T-helper 1 cell treated with Interleukin-12 subunit alpha and Interleukin-12 subunit beta and Interleukin-4 antibody, amounts not matched to agents 30 ng/mL and 1 ng/mL, for 36 hours (primary cell): ENCODE data around the gene NRN1. TPM values are rescaled to one million over a fixed set of nuclear protein-coding genes. Genes with fewer than 3 reads are reported as not detected.

Experiments used
- intact Hi-C: fragments of 100-400 bp; cut with micrococcal nuclease; formaldehyde crosslinking; loops from one replicate; pipeline ENCODE4 v1.15.1; 2024
- total RNA-seq: library from RNA; stranded (reverse); gene quantifications from 2 replicates; pipeline ENCODE4 v1.2.3, GENCODE V29; 2022

Gene NRN1
- total RNA-seq, 1 donor from 2014 or later: 3.1 TPM

GRCh38 chr6:6002848-6003620 is 3.7 kb downstream of the NRN1 start:
- intact Hi-C loops: loop anchor here (10.0 kb wide), 3 partner anchors 652 to 1228 kb away; partner anchors contain the start of genes CDYL and PPP1R3G

DNA sequence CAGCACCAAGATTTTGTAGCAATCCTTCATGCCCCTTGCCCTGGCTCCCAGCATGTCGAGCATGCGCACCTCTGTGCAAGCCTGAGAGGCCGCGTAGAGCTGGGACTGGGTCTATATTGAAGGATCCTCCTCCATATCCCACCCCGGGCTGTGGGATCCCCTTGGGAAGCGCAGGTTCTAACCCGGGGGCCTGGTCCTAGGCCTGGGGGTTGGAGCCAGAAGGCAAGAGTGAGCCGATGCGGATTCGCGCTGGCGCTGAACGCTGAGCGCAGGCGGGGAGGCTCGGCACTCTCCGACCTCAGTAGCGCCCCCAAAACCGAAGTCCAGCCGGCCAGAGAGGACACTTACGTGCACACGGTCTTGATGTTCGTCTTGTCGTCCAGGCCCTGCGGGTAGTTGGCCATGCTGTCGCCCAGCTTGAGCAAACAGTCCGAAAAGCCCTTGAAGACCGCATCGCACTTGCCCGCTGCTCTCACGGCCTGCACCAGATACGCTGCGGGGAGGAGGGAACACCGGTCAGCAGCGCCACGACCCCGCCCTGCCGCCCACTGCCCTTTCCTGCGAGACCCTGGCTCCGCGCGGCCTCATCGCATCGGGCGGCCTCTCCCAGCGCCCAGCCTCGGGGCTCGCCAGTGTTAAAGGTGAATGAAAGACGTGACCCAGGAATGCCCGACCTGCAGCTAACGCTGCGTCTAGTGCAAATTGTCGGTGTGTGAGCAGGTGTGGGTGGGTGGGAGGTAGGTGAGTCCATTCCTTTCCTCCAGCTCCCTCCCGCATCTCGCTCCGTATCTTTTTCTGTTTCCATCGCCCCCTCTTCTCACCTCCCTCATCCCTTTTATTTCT is 4.5 kb downstream of the NRN1 start:
- intact Hi-C loops: loop anchor here (10.0 kb wide), 3 partner anchors 653 to 1227 kb away; partner anchors contain the start of genes CDYL and PPP1R3G

DNA sequence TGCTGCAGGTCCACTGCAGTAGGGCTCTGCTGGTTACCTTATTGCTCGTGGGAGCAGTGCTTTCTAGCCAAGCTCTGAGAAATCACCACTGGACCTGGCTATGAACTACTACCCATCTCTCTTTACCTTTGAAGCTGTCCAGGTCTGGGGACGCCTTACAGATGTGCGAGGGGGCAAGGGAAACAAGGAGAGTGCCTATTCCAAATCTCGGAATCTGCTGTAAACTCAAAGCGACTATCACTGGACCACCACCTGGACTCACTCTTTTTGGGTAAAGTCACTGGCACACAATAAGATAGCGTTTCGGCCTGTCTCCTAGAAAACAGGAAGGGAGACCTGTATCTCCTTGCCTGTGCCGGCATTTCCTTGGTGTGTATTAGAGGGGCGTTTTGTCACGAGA is 5.3 kb downstream of the NRN1 start:
- intact Hi-C loops: loop anchor here (10.0 kb wide), 3 partner anchors 653 to 1227 kb away; partner anchors contain the start of genes CDYL and PPP1R3G

DNA sequence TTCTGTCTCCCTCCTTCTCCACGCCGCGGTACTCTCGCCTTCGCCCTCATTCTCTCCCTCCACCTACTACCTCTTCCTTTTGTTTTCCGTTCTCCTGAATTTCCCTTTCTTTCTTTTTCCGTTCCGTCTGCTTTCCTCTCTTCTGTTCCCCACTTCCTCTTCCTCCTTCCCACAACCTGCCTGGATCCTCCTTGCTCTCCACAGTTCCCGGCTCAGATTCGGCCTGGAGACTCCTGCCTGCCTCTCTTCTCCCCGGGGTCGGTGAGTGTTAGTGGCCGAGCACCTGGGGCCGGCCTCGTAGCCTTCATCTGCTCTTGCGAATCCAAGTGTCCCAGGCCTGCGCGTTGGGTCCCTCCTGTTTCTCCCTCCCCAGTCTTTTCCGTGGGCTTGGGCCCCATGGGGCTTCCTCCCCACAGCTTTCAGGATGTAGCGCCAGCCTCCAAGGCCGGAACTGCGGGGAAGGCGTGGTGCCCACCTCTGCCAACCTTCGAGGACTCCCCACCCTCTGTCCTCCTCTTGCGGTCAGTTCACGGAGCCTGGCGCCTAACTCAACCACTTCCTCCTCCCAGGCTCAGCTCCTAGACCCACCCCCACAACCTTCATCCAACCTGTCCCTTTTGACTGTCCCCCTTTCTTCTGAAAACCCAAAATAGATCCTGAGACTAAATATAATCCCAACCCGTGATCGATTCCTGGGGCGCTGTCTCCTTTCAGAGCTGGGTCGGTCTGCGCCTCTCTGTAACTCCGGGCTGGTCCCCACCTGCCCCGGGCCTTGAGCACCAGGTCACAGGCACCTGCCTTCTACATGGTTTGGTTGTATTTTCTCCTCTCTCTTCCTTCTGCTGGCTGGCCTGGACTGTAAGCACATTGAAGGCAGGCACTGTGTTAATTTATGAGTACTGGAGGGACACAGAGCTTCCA is 6.8 kb downstream of the NRN1 start:
- intact Hi-C loops: loop anchor here (5.0 to 10.0 kb wide), 7 partner anchors 133 to 1225 kb away; partner anchors contain the start of genes CDYL and PPP1R3G

DNA sequence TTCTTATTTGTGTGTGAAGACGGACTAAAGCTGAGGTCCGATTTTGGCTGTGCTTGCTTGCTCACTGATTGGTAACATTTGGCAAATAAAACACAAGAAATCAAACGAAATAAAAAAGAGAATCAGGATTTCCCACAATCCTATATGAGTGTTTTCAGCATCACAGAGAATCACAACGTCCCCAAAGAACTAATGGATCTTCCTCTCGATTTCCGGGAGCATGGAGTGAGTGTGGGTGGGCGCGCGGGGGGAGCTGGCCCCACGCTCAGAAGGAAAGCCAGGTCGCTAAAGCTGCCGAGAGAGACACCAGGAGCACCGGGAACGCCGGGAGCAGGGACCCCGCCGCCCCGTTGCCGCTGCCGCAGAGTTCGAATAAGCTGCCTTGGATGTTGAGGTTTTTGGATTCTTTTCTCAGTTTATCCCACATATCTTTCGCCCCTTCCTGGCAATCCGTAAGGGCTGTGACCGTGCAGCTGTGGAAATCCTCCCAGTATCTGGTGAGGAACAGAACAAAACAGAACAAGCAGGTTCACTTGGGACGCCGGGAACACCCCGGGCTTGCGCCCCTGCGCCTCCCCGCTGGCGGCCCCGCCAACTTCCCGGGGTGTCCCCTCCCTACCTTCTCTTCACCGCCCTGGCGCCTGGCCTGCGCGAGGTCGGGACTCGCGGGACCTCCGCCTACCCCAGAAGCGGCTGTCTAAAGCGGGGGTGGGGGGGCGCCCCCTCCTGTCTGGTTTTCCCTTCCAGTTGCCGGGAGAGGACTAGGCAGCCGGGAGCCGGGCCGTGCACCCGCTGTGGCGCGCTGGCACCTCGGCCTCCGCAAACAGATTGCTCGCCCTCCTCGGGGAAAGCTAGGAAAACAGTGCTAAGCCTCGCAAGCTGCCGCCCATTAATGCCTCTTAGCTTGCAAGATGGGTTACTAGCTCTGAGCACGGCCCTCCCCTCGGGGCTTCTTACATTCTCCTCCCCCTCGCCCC is 7.7 kb downstream of the NRN1 start:
- intact Hi-C loops: loop anchor here (5.0 to 10.0 kb wide), 4 partner anchors 132 to 374 kb away; no protein-coding TSS in a partner anchor

DNA sequence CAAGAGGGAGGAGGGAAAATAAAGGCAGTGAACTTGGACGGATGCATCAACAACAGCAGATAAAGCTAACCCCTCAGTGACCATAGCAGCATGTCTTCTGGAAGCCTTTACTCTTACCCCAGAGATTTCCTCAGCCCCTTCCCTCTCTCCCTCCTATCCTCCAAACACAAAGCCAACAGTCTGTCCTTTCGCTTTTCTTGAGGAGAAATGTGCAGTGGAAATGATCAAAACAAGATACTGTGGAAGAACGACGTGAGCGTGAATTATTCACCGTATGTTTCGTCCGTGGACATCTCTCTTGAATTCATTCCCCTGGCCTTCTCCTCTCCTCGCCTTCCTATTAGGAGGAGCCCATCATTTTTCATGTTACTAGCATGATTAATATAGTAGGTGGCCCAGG is 8.5 kb downstream of the NRN1 start:
- intact Hi-C loops: loop anchor here (5.0 to 10.0 kb wide), 4 partner anchors 131 to 373 kb away; no protein-coding TSS in a partner anchor

DNA sequence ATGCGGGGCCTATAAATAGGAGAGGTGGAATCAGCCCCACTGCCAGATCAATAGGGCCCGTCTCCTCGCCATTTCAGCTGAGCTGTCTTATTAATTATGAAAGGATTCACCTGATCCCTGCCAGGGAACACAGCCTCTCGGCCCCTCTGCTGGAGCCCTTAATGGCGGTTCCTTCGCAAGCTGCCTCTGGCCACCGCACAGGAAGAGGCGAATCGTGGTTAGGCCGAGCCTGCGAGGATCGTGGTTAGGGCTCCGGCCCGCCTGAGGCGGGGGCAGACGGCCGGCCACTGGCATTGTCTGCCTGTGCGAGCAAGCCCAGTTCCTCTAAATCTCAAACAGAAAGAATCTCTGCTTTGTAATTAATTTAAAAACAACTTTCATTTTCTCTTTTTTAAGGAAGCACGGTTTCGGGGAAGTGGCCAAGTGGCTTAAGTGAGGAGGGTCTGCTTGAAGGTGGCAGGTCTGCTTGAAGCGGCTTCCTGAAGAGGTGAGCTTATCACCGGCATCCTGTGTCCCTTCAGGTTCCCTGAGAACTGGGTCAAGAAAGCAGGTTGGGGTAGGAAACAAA is 9.2 kb downstream of the NRN1 start:
- intact Hi-C loops: loop anchor here (5.0 to 10.0 kb wide), 4 partner anchors 130 to 373 kb away; no protein-coding TSS in a partner anchor

DNA sequence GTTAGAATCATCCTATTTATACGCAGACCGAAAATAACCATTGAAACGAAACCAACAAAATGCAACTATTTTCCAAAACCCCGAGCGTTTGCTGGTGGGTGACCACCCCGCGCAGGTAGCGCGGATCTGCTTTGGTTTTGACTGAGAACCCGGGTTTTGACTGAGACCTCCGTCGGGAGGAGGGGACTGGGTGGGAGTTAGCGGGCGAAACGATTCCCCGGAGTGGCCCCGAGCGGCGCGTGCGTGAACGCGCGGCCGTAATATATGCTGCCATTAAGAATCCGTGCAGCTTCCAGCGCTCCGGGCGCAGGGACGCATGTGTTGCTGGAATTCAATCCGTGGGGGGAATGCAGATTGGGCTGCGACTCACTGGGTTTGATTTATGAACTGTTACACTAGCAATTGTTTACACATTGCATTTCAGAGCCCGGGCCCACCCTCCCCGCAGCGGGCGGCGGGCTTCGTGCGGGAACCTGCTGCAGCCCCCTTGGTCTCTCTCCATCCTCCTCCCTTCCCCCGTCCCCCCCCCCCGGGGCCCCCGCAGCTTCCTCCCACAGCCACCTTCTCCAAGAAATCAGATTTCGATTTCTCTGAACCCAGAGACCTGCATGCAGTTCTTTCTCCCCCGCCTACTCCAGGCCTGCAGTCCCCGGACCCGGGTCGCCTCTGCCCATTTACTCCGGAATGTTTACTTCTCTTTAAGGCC is 9.9 kb downstream of the NRN1 start:
- intact Hi-C loops: loop anchor here (1.0 to 10.0 kb wide), 6 partner anchors 7 to 526 kb away; no protein-coding TSS in a partner anchor

DNA sequence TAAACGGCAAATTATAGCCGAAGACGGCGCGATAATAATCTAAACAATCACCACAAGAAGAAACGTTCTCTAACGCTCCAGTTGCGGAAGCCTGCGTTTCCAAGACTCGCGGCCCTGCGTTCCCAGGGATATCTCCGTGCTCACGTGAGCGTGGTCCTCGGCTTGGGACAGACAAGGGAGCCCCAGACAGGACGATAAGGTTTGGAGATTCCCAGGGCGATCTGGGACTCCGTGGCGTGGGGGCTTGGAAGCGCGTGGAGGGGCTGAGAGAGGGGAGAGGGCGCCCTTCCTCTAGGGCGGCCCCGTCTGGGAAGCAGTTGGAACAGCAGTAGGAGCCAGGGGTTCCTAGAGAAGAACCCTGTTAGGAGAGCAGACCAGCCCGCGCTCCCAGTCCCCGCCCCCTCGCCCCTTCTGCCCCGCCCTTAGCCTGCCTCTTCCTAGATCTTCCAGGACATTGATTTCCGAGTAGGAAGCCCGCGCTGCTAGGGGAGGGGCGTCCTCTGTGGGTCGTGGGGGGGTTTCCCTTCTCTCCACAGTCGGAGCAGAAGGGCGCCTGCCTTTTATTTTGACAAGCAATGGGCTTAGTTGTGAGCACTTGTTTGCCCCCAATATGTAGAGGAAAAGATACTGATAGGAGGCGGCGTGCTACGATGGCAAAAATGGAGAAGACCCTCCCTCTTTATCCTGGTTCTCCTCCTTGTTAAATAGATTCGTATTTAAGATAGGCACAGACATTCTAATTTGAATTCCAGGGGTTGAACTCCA is 10.6 kb downstream of the NRN1 start:
- intact Hi-C loops: loop anchor here (1.0 to 10.0 kb wide), 7 partner anchors 8 to 525 kb away; no protein-coding TSS in a partner anchor

DNA sequence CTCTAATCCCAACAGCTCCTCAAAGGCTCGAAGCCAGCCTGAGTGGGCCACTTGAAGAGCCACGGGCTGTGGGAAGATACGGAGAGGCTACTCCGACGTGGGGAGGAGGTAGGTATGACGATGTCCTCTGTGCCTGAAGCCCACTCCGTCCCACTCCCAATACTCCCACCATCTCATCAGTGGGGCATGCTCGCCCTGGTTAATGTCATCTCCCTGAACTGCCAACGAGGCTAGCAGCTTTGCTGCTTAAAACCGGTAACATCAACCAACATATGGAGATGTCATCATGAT is 11.1 kb downstream of the NRN1 start:
- intact Hi-C loops: loop anchor here (2.0 to 10.0 kb wide), 5 partner anchors 13 to 371 kb away; no protein-coding TSS in a partner anchor

DNA sequence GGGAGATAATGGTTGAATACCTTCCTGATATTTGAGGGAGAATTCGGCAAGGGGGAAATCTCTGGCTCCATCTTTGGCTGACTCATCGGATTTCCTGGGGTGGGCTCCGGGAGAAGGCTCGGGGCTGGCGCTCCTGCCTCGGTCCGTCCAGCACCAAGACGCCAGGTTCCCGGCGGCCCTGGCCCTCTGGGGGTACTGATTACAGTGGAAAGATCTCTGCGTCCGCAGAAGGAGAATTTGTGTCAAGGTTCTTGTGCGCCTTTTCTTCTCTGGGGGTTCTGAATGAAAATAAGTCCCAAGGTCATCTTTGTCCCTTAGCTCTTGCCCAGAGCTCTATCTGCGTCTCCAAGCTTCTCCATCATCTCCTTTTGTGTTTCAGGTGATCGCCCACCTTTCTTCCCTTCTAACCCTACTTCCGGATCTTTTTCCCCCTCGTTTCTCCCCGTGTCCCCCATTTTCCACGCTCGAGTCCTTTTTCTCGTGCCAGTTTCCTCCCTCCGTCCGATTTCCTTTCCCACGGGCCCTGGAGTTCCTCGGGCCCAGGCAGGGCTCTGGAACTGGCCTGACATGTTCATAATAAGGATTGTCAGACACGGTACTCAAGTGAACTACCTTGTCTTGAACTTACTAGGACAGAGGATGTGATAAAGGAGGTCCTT is 11.6 kb downstream of the NRN1 start:
- intact Hi-C loops: loop anchor here (2.0 to 10.0 kb wide), 5 partner anchors 14 to 370 kb away; no protein-coding TSS in a partner anchor

GRCh38 chr6:5994234-5994998 is 12.3 kb downstream of the NRN1 start:
- intact Hi-C loops: loop anchor here (2.0 to 10.0 kb wide), 2 partner anchors 14 to 370 kb away; no protein-coding TSS in a partner anchor

- intact Hi-C loops: loop anchor here (10.0 kb wide), 1 partner anchor 368 kb away; no protein-coding TSS in a partner anchor
These were observed 14.0 kb downstream of the NRN1 start for GRCh38 chr6:5992551-5993225.

DNA sequence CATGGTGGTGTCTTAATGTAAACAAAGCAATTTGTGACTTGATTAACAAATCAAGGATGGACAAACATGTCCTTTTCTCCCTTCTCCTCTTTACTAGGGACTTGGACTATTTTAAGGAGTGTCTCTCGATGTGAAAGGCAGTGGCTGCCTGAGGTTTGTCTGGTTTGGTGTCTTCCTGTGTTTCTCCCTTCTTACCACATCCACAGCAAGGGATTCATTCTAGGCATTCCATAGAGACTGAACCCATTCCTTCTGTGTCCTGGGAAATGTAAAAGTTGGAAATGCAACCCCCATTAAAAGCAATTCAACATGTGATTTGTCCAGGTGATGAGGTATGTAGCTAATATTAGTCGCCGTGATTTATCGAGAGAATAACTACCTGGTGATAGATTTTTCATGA is 15.9 kb downstream of the NRN1 start:
- intact Hi-C loops: loop anchor here (10.0 kb wide), 1 partner anchor 366 kb away; no protein-coding TSS in a partner anchor

DNA sequence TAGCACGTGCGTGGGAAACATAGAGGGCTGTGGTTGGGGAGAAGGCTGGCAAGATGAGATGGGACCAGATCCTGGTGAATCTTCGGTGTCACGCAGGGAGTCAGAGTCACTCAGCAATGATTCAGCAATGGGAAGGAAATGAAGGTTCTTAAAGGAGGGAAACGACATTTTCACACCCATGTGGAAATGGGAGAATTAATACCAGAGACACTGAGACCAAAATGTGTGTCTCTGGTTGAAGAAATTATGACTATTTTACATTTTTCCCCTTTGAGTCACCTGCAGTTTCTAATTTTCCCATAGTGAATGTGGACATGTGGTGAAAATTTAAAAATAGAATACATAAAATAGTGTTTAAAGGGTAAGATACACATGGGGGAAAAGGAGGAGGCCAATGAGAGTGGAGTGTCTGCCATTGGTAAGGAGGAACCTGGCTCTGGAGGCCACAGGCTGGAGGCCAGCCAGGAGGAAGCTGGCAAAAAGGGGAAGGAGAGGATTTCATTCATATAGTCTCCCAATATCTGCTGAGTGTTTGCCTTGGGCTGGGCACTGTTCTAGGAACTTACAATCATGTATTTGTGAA is 17.5 kb downstream of the NRN1 start:
- intact Hi-C loops: loop anchor here (10.0 kb wide), 1 partner anchor 814 kb away; no protein-coding TSS in a partner anchor
